Anterior cingulate cortex (tissue), 58 donors: ENCODE measurements around the gene PCARE.

ENCODE experiments used
- DNase-seq, 58 donors: peaks; one replicate each; lab custom pipeline; 2025; lab: John Stamatoyannopoulos, UW

PCARE gene

GRCh38 chr2:29014331-29014730 lies 60.0 kb downstream of the PCARE start:
- DNase-seq, result no peak

- no peak for DNase-seq
Measured at GRCh38 chr2:29013057-29013780, 61.1 kb downstream of the PCARE start.

DNA sequence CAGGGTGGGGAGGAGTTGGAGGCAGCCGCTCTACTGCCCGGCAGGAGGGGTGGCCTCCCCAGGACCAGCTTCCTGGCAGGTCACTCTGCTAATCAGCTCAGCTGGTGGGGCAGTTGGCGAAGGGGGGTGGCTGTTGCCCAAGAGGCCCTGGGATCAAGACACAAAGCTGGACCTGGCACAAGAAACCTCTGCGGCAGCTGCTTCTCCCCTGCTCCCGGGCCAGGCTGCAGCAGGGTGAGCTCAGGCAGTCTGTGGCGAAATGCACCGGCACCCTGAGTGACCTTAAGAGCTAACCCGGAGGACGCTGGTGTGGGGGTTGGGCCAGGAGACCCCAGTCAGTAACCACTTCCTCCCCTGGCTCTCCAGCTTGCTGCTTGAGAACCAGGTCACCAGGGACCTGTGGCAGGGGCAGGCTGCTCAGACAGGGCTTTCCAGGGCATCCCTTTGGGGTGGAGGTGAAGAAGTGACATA lies 62.1 kb downstream of the PCARE start:
- peak in 13 of 58 donors; percentile 9 to 60 (median 25) for DNase-seq
